ENCODE data around the gene GET4.
A peak's percentile ranks its signal among the peaks of the same experiment; 100 is the strongest.
"Not testable (repeated sequence)": the region's sequence is repeated elsewhere in the genome, so short reads cannot be mapped to it uniquely, and the experiment has no call there.

GET4 gene

DNA sequence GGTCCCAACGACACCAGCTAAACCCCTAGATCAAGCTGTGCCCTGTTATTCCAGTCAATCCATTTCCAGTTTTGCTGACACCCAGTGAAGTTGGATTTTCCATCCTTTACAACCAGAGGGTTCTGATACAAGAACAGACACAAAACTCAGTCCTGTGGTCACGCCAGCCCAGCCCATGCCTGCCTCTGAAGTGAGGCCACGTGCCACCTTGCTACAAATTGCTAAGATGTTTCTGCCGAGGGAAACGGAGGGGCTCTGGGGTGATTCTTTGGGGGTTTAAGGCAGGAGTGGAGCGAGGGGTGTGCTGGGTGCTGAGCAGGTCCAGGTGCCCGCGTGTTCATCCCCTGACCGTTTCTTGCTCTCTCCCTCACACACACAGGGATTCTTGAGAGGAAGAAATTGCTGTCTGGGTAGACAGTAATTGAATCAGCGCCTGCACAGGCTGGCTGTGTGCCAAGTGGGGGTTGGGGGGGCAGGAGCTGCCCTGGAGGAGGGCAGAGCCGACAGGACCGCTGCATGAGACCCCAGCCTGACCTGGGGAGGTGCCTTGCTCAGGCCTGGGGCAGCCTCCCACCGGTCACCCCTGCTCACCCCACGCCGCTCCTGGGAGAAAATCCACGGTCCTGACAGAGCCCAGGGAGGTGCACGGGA, 40.1 kb downstream of the GET4 start:
- DNase-seq, result no peak

GRCh38 chr7:917255-918117, 41.1 kb downstream of the GET4 start:
- no peak for DNase-seq

- no peak for DNase-seq
Observed at GRCh38 chr7:918118-918425, 41.7 kb downstream of the GET4 start.

DNA sequence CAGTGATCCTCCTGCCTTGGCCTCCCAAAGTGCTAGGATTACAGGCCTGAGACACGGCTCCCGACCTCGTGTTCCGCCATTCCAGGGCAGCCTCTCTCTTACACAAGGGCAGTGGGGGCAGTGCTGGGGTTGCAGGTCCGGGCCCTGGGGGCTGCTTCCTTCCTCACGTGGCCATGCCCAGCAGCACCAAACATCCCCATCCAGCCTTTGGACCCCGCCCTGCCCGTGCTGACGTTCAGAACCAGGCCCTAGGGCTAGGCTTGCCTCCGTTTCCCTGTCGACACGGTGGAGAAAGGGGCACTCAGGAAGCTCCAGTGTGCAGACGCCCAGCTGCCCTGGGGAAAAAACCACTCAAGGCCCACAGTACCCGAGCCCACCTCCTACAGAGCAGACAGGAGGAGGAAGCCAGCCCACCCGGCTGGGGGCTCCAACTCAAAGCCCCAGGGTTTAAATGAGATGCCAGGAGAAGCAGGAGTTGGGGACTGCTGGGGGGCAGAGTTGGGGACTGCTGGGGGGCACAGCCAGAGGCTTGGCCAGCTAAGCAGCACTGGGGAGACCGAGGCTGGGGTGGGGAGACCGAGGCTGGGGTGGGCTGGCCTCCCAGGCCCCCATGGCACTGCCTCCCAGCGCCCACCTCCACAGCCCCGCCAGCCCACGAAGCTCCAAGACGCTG, 42.2 kb downstream of the GET4 start:
- DNase-seq, result no peak

- DNase-seq, result no peak
Observed at GRCh38 chr7:919114-919442, 42.7 kb downstream of the GET4 start.

DNA sequence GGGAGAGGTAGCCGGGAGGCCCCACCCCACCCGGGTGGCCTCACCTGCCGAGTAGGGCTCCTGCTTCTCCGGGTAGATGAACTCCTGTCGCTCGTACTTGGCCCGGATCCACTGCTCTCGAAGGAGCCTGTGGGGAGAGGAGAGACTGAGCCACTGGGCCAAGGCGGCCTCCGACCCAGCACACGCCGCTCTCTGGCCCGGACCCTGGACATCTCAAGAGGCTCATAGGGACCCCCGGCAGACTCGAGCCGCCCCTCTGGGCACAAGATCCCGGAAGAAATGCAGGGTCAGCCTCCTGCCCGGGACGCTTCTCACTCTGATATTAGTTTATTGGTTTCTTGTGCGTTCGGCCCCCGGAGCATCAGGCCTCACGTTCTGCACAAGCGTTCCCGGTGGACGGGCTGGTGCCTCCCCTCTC, 43.6 kb downstream of the GET4 start:
- DNase-seq, result no peak

- no peak for DNase-seq
Observed at GRCh38 chr7:920351-921070, 44.2 kb downstream of the GET4 start.

- DNase-seq, result no peak
Observed at GRCh38 chr7:921071-921461, 44.7 kb downstream of the GET4 start.

- DNase-seq, result no peak
Observed at GRCh38 chr7:921581-922333, 45.4 kb downstream of the GET4 start.

DNA sequence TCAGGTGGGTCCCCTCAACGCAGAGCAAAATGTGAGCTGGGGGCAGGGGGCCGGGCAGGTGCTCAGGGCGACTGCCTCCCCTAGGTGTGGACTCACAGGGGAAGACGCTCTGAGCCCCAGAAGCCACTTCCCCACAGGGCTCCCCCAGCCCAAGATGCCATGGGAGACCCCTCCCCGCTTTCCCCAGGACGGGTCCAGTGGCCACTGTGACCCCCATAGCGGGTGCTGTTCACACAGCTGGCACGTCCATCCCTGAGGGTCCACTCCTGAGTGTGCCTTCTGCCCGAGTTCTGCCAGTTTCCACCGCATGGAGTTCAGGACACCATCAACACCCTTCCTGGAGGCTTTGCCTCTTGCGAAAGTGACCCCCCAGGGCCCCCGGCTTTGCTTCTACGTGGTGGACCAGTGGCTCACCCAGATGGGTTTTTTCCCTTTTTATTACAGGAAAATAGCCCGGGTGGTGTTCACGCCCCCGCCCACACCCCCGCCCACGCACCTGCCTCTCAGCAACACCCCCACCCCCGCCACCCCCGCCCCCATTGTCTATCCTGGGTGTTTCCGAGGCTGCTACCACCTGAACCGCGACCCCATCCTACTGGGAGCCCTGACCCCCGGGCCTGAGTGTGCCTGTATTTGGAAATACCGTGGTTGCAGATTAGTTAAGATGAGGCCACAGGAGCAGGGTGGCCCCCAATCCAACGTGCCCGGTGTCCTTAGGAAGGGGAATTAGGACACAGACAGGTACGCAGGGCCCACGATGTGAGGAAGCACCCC, 46.2 kb downstream of the GET4 start:
- DNase-seq, result no peak

DNA sequence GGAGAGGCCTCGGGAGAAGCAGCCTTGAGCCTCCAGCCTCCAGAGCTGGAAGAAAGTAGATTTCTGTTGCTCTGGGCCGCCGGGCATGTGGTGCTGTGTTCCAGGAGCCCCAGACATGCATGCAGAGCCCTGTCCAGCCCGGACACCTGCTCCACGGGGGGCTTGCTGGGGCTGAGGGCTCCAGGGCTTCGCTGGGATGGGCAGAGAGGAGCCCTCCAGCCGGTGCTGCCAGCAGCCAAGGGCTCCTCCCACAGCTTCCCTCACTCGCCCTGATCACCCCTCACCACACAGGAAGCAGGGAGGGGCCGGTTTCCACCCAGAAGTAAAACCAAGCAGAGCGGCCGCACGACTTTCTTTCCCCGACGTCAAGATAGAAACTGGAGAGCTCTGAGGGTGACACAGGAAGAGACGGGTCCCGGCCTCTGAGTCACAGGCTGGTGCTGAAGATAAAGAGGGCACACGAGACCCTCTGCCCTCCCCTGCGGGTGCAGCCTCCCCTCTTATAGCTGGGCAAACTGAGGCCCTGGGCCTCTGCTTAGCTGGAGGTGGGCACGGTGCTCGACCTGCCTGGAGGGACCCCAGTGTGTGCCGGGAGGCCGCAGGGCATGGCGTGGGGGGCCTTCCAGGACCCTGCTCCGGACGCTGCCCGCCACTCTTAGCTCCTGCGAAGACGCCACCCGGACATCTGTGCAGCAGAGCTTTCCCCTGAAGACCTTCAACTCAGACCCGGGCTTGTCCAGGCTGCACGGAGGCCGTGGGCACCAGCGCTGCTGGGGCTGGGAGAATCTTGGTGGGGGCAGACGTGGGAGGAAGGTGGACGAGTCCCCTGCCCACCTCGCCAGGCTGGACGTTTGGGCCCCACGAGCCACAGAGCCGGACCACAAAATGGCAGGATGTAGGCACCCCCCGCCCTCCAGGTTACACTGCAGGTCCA, 47.0 kb downstream of the GET4 start:
- DNase-seq, result peak; percentile 31

GRCh38 chr7:924042-924441, 47.7 kb downstream of the GET4 start:
- DNase-seq, result not testable (repeated sequence)

DNA sequence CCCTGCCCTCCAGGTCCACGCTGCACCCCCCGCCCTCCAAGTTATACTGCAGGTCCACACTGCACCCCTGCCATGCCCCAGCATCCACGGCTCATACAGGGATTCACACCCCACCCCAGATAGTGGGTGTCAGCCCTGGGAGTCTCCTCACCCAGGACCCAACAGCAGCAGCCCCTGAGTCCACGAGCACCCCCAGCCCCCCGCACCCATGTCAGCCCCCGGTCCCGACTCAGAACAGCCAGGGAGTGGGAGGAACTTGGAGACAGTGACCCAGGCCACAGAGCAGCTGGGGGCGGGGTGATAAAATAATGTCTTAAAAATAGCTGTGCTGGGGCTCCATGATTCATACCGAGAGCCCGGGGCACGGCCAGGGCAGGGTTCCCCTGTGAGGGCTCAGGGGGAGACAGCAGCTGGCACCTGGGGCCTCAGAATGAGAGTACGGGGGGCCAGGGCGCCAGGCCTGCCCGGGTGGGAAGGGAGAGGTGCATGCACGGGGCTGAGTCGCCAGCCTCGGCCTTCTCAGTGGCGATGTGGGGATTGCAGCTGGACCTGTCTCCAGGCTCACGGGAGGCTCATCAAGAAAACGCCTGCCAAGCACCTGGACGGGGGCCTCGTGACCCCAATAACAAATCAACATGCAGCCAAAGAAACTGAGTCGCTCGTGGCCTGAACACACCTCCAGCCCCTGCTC, 48.3 kb downstream of the GET4 start:
- DNase-seq, result no peak

DNA sequence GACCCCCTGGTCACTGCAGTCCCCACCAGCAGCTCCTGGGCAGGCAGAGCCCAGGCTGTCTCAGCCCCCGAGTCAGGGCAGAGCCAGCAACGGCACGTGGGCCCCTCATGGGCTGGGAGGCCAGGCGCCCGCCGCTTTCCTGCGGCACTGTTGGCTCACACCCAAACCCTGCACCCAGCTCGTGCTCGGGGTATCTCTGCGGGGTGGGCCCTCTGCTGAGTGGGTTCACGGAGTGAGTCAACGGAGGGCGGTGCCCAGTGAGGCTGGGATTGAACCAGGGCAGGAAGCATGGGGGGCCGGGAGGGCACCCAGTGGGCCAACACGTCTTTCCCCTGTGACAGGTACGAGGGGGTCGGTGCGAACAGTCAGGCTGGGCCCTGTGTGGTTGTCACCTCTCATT, 49.2 kb downstream of the GET4 start:
- DNase-seq, result no peak

- DNase-seq, result no peak
Observed at GRCh38 chr7:926061-927030, 50.0 kb downstream of the GET4 start.

GRCh38 chr7:927031-927671, 50.8 kb downstream of the GET4 start:
- DNase-seq, result no peak

GRCh38 chr7:929311-929711, 53.0 kb downstream of the GET4 start:
- DNase-seq, result no peak

All from fibroblast of skin of scalp (primary cell).